ENCODE data around the gene DNAJC17. TPM values are rescaled to one million over a fixed set of nuclear protein-coding genes. Genes with fewer than 3 reads are reported as not detected.

Gene DNAJC17
- total and polyA plus RNA-seq, 2 of the 13 experiments (the other 11 are each of a cell fraction or from before 2014, with no cell fraction given) = 22.2 to 26.5 TPM

GRCh38 chr15:40754883-40755811 is 52.1 kb downstream of the DNAJC17 start, which contains the start of gene RMDN3 (continued):
- TF ChIP-seq YEATS2 (CRISPR knock-in tag; IDR thresholded peaks at IDR 0.05; ENCODE audit: borderline replicate concordance) = peak; percentile 81
- TF ChIP-seq CC2D1A (CRISPR knock-in tag; IDR thresholded peaks at IDR 0.05) = no peak
- TF ChIP-seq DMAP1 (CRISPR knock-in tag; IDR thresholded peaks at IDR 0.05) = peak; percentile 58
- TF ChIP-seq, protein P1, sequence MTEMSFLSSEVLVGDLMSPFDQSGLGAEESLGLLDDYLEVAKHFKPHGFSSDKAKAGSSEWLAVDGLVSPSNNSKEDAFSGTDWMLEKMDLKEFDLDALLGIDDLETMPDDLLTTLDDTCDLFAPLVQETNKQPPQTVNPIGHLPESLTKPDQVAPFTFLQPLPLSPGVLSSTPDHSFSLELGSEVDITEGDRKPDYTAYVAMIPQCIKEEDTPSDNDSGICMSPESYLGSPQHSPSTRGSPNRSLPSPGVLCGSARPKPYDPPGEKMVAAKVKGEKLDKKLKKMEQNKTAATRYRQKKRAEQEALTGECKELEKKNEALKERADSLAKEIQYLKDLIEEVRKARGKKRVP (CRISPR knock-in tag; IDR thresholded peaks at IDR 0.05) = 0 out of 4 replicates have a peak, but pooled peaks of 1 of the 2 experiments have one; percentile 32
- no peak for TF ChIP-seq KDM5B (CRISPR knock-in tag; IDR thresholded peaks at IDR 0.05; ENCODE audit: borderline replicate concordance)
- no peak; the same call in 1 of the 2 replicates for TF ChIP-seq NFYB (CRISPR knock-in tag; IDR thresholded peaks at IDR 0.05)
- TF ChIP-seq ZNF121 (CRISPR knock-in tag; IDR thresholded peaks at IDR 0.05) = no peak
- no peak for TF ChIP-seq MED8 (CRISPR knock-in tag; IDR thresholded peaks at IDR 0.05; ENCODE audit: insufficient replicate concordance)
- TF ChIP-seq EP300 (IDR thresholded peaks at IDR 0.05; ENCODE audit: low read depth in 2 of 2, low read length in 2 of 2) = no peak; a peak in 1 of 4 replicates
- TF ChIP-seq EP300 (CRISPR knock-in tag; IDR thresholded peaks at IDR 0.05; ENCODE audit: borderline replicate concordance) = no peak
- TF ChIP-seq AHDC1 (CRISPR knock-in tag; IDR thresholded peaks at IDR 0.05; ENCODE audit: borderline replicate concordance) = peak; percentile 48; the same call in 1 of the 2 replicates
- no peak for TF ChIP-seq GATAD2A (CRISPR knock-in tag; IDR thresholded peaks at IDR 0.05)
- no peak for TF ChIP-seq ZNF570 (CRISPR knock-in tag; IDR thresholded peaks at IDR 0.05; ENCODE audit: borderline replicate concordance)
- no peak for TF ChIP-seq MAF1 (CRISPR knock-in tag; IDR thresholded peaks at IDR 0.05; ENCODE audit: borderline replicate concordance)
- TF ChIP-seq SSRP1 (CRISPR knock-in tag; IDR thresholded peaks at IDR 0.05) = no peak
- TF ChIP-seq SMAD9 (CRISPR knock-in tag; IDR thresholded peaks at IDR 0.05) = no peak
- no peak; the same call in 1 of the 2 replicates for TF ChIP-seq FOSL2 (CRISPR knock-in tag; IDR thresholded peaks at IDR 0.05)
- TF ChIP-seq ZFP37 (CRISPR knock-in tag; IDR thresholded peaks at IDR 0.05; ENCODE audit: borderline replicate concordance) = no peak
- no peak for TF ChIP-seq ZSCAN9 (CRISPR knock-in tag; IDR thresholded peaks at IDR 0.05; ENCODE audit: borderline replicate concordance)
- TF ChIP-seq ZNF3 (CRISPR knock-in tag; IDR thresholded peaks at IDR 0.05) = no peak
- TF ChIP-seq FOXA1 (IDR thresholded peaks at IDR 0.05) = no peak
- TF ChIP-seq FOXA1 (CRISPR knock-in tag; IDR thresholded peaks at IDR 0.05) = no peak
- no peak for TF ChIP-seq JARID2 (CRISPR knock-in tag; IDR thresholded peaks at IDR 0.05; ENCODE audit: insufficient replicate concordance)
- no peak for TF ChIP-seq SMC3 (IDR thresholded peaks at IDR 0.05; ENCODE audit: low read length)
- 0 out of 2 replicates have a peak, but pooled peaks have one; percentile 38 for TF ChIP-seq SNAPC5 (CRISPR knock-in tag; IDR thresholded peaks at IDR 0.05; ENCODE audit: borderline replicate concordance)
- TF ChIP-seq ZNF501 (CRISPR knock-in tag; IDR thresholded peaks at IDR 0.05) = peak; percentile 93

All from HepG2 (cell line).